PC-3 (cell line): ENCODE results near the gene EXOSC6.
"Not testable (repeated sequence)": the region's sequence is repeated elsewhere in the genome, so short reads cannot be mapped to it uniquely, and the experiment has no call there.

Source experiments
- EZH2 ChIP-seq: fragments of 300-600 bp; sonication (generic); IDR thresholded peaks from one replicate; pipeline ENCODE4 v1.6.1; 2017; ENCODE audit warnings: antibody characterized with exemption, mild to moderate bottlenecking, low read length; ENCODE audit not compliant: unreplicated experiment
- EZH2phosphoT487 ChIP-seq: fragments of 300-600 bp; sonication (generic); IDR thresholded peaks from 2 replicates; pipeline ENCODE4 v1.6.1; 2018; ENCODE audit warnings: mild to moderate bottlenecking, antibody characterized with exemption, low read length, borderline replicate concordance
- TF ChIP-seq, protein P1 (sequence below): fragments of 300-600 bp; sonication (generic); conservative IDR thresholded peaks from 2 replicates; pipeline ENCODE4 v1.5.1; 2017; ENCODE audit warnings: antibody characterized with exemption, low read depth, mild to moderate bottlenecking, low read length

DNA sequence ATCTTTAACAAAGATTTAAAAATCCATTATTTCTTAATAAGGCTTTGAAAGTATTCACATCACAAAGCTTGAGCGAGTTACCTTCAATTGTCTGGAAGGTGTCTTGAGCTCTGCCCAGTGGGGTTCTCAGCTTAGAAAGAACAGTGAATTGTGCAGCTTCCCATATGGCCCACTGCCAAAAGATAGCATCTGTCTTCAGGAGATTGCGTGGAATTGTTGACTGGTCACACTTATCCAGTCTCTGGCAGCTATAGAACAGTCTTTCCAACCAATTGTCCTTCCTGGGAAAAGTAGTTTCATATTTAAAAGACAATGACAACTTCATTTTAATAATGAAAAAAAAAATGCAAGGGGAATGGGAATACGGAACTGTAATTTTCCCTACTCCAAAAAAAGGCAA, 19.9 kb downstream of the EXOSC6 start:
- TF ChIP-seq, protein P1, sequence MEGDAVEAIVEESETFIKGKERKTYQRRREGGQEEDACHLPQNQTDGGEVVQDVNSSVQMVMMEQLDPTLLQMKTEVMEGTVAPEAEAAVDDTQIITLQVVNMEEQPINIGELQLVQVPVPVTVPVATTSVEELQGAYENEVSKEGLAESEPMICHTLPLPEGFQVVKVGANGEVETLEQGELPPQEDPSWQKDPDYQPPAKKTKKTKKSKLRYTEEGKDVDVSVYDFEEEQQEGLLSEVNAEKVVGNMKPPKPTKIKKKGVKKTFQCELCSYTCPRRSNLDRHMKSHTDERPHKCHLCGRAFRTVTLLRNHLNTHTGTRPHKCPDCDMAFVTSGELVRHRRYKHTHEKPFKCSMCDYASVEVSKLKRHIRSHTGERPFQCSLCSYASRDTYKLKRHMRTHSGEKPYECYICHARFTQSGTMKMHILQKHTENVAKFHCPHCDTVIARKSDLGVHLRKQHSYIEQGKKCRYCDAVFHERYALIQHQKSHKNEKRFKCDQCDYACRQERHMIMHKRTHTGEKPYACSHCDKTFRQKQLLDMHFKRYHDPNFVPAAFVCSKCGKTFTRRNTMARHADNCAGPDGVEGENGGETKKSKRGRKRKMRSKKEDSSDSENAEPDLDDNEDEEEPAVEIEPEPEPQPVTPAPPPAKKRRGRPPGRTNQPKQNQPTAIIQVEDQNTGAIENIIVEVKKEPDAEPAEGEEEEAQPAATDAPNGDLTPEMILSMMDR: not testable (repeated sequence)
- TF ChIP-seq EZH2, EZH2phosphoT487: not testable (repeated sequence)
